Measurements from ENCODE around the gene ITGAE.

The ITGAE gene

DNA sequence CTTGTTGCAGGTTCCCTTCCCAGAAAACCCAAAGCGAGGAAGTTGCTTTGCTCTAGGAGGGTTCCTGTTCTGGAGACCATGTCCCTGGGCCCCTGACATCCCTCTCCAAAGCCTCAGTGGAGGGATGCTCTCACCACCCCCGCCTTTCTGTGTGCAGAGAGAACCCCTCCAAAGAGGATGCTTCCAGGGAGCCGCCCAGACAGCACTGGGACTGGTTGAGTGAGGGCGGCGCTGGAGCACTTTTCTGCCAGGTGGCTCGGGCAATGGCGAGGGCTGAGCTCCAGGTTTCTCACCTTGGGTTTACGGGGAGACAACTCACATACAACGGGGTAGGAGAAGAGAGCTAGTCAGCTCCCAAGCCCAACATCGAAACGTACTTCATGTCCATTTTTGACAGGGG is 125.1 kb downstream of the ITGAE start:
- no peak for DNase-seq (ENCODE audit: extremely low read depth in 1 of 2, low read depth in 1 of 2)

DNA sequence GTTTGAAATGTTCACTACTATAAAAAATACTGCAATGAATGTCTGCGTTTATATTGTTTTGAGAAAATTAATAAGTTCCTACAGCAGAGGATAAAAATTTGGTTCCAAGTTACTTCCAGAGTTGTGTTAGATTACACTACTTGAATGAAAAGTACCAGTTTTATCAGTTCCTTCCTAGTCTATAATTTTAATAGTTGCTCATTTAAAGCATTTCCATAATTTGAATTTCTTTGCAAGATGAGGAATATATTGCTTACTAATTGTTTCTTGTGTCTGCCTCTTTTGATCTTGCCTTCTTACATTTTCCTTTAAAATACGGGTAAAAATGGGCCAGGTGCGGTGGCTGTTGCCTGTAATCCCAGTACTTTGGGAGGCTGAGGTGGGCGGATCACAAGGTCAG is 128.4 kb downstream of the ITGAE start:
- DNase-seq (ENCODE audit: extremely low read depth in 1 of 2, low read depth in 1 of 2): no peak

DNA sequence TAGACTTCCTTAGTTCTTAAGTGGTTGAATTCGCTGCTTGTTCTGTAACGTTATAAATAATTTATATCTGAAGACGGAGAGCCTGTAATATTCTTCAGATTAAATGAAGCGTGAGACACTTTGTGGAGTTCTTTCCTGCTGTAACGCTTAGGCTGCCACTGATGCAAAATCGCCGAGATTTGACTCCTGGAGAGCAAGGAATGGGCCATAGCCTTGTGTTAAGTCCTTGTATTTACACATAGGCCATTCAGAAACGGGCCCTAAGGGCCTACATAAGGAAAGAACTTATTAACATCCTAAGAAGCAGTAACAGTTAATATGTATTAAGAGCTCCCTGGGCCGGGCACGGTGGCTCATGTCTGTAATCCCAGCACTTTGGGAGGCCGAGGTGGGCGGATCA is 131.4 kb downstream of the ITGAE start:
- DNase-seq (ENCODE audit: extremely low read depth in 1 of 2, low read depth in 1 of 2): no peak

DNA sequence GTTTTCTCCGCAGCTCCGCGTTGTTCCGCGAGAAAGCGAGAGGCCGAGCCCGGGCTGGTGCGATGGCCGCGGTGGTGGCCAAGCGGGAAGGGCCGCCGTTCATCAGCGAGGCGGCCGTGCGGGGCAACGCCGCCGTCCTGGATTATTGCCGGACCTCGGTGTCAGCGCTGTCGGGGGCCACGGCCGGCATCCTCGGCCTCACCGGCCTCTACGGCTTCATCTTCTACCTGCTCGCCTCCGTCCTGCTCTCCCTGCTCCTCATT is 132.0 kb downstream of the ITGAE start:
- DNase-seq (ENCODE audit: extremely low read depth in 1 of 2, low read depth in 1 of 2): no peak

DNA sequence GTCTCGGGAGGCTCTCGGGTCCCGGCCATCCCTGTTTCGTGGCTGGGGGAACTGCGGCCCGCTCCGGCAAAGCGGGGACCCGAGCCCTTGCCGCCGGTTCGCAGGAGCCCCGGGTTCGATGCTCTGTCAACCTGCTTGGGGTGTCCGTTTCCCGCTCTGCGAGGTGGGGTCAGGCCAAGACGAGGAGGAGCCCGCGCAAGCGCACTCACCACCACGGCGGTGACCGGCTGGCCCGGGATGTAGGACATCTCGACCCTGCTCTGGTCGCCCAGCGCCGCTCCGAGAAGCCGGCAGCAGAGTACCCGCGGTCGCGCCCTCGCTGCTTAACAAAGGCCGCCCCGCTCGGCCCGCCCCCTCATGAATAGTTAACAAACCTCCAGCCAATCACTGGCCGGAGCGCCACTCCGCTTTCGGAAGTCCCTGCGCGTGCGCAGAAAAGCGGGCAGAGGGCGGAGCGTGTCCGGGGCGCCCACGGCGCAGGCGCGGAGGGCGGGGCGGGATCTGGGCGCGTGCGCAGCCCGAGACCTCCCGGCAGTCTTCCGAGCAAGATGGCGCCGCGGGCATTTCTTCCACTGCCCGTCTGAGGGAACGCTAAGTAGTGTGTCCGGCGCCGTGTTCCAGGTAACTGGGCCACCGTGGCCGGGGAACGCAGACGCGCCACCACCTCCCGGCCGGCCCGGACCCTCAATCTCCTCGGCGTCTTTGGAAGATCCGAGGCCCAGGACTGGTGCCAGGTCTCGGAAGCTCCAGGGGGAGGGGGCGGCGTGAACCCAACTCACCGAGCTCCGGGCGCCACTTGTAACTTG is 132.5 kb downstream of the ITGAE start, which contains the start of the genes EMC6 and TAX1BP3:
Gene EMC6 (plus strand): TSS at position 534 of the 806 bp plus-strand sequence. CDS start 335 bp downstream, outside the sequence.
Gene TAX1BP3 (minus strand): TSS at position 300 of the 806 bp plus-strand sequence. CDS start 52 bp downstream, at position 248.
- peak; percentile 94 to 99 for DNase-seq (ENCODE audit: extremely low read depth in 1 of 2, low read depth in 1 of 2)

DNA sequence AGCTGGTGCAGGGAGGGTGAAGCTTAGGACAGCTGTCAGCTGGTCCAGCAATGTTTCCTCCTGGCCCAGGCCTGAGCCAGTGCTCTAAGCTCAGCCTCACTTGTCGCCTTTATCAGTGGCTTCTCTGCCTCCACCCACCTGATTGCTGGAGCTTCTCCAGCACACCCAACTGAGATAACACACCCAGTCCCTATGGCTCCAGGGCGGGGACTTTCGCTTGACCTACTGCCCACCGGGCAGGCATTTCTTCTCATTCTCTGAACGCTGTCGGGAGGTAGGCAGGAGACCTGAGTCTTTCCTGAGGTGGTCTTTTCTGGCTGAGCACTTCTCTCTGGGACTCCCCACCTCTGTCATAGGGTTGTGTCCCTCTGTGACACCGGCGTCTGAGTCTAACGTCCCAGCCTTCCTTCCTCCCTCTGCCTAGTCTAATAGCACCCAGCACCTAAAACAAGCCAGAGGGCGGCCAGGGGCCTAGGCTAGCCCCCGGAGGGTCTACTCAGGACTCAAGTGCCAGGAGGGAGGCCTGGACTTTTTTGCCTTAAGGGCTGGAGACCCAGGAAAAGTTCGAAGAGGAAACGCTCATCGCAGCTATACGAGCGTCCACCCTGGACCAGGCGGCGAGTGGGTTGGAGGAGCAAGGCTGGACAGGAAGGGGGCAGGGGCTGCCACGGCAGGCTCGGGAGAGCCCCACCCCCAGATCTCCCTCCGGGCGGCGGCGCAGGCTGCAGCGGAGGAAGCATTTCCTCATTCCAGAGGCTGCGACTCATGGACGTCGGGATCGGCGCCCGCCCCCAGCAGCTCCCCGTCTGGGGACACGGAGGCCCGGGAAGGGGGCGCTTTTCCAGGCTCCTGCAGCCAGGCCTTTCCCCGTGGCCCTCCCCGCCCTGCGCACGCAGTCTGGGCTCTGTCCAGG is 133.4 kb downstream of the ITGAE start:
- no peak for DNase-seq (ENCODE audit: extremely low read depth in 1 of 2, low read depth in 1 of 2)

DNA sequence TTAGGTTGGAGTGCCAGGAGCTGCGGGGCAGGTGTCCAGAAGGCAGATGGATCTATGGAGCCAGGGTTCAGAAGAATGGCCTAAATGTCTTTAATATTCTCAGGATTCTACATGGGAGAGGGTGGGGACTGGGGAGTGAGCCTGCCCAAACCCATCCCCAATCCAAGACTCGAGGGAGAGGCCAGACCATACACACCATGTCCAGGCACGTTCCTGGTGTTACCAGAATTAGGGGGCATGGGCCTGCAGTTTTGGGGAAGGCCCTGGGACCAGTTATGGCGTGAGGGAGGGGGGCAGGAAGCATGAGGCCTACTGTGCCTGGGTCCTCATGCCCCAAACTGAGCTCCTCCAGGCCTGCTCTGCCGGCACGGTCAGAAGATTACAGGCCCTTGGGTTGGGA is 134.5 kb downstream of the ITGAE start:
- DNase-seq (ENCODE audit: extremely low read depth in 1 of 2, low read depth in 1 of 2): no peak

DNA sequence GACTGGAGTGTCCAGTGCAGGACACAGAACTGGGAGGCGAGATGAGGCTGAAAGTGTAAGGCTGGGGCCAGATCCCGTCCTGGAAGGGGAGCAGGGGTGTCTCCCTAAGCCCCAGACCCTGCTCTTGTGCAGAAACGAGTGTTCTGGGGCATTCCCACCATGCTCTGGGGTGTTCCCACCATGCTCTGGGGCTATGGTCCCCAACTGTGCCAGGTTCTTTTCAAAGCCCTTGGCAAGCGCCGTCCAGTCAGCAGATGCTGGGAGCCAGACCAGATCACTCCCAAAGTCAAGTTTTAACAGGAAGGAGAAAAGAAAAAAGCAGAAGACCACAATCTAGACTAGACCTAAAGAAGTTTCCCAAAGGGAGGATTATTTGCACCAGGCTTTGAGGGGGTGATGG is 135.2 kb downstream of the ITGAE start:
- no peak for DNase-seq (ENCODE audit: extremely low read depth in 1 of 2, low read depth in 1 of 2)

Data from activated CD8-positive, alpha-beta memory T cell treated with anti-CD3 and anti-CD28 coated beads for 1 hour (primary cell).